Ovary (tissue), 3 donors: ENCODE data around the gene PER3.

Source experiments
- EP300 ChIP-seq: sonication (generic); formaldehyde crosslinking; IDR thresholded peaks from one replicate; pipeline ENCODE4 v1.6.1; 2017; ENCODE audit warnings: antibody characterized with exemption
- POLR2A ChIP-seq: fragments of 450-650 bp; IDR thresholded peaks from one replicate; pipeline ENCODE4 v1.6.1; 2017; ENCODE audit warnings: antibody characterized with exemption, mild to moderate bottlenecking, moderate library complexity
- TF ChIP-seq, protein P1 (sequence below), 3 donors: fragments of 450-650 bp in 2 of 3; fragments of 200-600 bp in 1 of 3; IDR thresholded peaks; one replicate each; pipeline versions ENCODE4 v1.5.1 to v1.8.0; 2016 to 2022; ENCODE audit warnings: antibody characterized with exemption in 3 of 3, mild to moderate bottlenecking in 1 of 3
- donor health status: DM: no; HTN: no; CAD: no.

DNA sequence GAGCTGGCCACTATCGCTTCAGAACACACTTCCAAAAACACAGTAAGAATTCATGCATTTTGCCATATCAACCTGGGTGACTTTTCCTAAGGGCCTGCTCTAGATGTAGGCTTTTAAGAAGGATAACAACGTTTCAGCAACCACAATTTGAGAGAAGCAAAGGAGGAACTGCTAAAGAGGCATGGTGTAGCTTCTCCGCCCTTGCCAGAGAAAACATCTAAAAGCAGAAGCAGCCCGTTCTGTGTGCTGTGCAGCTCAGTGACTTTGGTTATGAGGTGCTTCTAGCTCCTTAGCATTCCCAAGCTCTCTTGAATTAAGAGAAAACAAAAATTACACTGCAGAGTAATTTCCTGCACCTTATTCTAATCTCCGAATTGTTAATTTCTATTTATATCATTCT, 2.7 kb downstream of the PER3 start:
- TF ChIP-seq, protein P1, sequence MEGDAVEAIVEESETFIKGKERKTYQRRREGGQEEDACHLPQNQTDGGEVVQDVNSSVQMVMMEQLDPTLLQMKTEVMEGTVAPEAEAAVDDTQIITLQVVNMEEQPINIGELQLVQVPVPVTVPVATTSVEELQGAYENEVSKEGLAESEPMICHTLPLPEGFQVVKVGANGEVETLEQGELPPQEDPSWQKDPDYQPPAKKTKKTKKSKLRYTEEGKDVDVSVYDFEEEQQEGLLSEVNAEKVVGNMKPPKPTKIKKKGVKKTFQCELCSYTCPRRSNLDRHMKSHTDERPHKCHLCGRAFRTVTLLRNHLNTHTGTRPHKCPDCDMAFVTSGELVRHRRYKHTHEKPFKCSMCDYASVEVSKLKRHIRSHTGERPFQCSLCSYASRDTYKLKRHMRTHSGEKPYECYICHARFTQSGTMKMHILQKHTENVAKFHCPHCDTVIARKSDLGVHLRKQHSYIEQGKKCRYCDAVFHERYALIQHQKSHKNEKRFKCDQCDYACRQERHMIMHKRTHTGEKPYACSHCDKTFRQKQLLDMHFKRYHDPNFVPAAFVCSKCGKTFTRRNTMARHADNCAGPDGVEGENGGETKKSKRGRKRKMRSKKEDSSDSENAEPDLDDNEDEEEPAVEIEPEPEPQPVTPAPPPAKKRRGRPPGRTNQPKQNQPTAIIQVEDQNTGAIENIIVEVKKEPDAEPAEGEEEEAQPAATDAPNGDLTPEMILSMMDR (IDR thresholded peaks at IDR 0.05) = no peak
- TF ChIP-seq POLR2A (no peak), EP300 (no peak)
